ENCODE data around the gene DHX16. TPM values are rescaled to one million over a fixed set of nuclear protein-coding genes. Genes with fewer than 3 reads are reported as not detected.
A peak's percentile ranks its signal among the peaks of the same experiment; 100 is the strongest.

Gene DHX16
- total RNA-seq, 4 donors from 2014 or later: 11.4 to 26.6 (median 24.4) TPM

DNA sequence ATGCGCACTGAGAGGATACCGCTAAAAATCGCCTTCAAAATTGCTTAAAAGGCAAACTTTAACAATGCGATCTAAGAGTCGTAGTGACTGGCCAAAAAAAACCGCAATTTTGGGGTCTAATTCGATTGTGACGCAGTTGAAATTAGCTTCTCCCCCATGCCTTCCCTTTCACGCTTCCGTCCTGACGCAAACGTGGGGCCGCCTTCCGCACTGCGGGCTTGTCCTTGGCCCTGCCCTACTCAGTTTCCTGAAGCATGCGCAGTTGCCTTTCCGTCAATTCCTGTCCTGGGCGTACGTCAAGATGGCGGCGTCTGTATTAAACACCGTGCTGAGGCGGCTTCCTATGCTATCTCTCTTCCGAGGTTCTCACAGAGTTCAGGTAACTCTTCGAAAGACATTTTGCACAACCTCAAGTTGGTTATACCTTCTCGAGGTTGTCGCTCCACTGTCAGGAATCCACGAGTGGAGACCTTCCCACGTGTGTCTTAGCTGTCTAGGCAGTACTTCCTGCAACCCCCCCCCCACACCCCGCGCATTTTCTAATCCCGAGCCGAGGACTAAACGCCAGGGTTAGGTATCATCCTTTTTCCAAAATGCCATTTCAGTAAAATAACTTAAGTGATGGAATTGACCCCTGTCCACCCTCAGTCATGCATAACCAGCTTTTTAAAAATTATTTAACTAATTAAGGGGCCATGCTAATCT lies 55.1 kb downstream of the DHX16 start, which contains the start of gene MRPS18B:
MRPS18B (plus strand) TSS at position 276 of the 705 bp plus-strand sequence; CDS start at position 302, 26 bp downstream.
- DNase-seq: peak; percentile 86
- Histone ChIP-seq H3K4me1 (peaks cover 6 to 39% (median 21%) of the 10 kb centered on the region in 3 donors), H3K4me3 (peak within 1 kb of the TSS; percentile 61 to 92 (median 74)), H3K27me3 (no peaks in the 10 kb centered on the region), H3K27ac (peak within 1 kb of the TSS; percentile 95 to 98 (median 98)), H3K9me3 (no peaks in the 10 kb centered on the region), H3K36me3 (peaks cover 3 to 47% (median 30%) of the 10 kb centered on the region in 3 donors)
- WGBS, 2 donors: 0% methylated on average over 31 to 32 of the region's 34 CpGs
- TF ChIP-seq, protein P1, sequence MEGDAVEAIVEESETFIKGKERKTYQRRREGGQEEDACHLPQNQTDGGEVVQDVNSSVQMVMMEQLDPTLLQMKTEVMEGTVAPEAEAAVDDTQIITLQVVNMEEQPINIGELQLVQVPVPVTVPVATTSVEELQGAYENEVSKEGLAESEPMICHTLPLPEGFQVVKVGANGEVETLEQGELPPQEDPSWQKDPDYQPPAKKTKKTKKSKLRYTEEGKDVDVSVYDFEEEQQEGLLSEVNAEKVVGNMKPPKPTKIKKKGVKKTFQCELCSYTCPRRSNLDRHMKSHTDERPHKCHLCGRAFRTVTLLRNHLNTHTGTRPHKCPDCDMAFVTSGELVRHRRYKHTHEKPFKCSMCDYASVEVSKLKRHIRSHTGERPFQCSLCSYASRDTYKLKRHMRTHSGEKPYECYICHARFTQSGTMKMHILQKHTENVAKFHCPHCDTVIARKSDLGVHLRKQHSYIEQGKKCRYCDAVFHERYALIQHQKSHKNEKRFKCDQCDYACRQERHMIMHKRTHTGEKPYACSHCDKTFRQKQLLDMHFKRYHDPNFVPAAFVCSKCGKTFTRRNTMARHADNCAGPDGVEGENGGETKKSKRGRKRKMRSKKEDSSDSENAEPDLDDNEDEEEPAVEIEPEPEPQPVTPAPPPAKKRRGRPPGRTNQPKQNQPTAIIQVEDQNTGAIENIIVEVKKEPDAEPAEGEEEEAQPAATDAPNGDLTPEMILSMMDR (IDR thresholded peaks at IDR 0.05): no peak
- peak in 2 of 4 donors; percentile 65 to 80 for TF ChIP-seq POLR2A (IDR thresholded peaks at IDR 0.05)
- intact Hi-C loops (cut with DNase I): no loop called here

DNA sequence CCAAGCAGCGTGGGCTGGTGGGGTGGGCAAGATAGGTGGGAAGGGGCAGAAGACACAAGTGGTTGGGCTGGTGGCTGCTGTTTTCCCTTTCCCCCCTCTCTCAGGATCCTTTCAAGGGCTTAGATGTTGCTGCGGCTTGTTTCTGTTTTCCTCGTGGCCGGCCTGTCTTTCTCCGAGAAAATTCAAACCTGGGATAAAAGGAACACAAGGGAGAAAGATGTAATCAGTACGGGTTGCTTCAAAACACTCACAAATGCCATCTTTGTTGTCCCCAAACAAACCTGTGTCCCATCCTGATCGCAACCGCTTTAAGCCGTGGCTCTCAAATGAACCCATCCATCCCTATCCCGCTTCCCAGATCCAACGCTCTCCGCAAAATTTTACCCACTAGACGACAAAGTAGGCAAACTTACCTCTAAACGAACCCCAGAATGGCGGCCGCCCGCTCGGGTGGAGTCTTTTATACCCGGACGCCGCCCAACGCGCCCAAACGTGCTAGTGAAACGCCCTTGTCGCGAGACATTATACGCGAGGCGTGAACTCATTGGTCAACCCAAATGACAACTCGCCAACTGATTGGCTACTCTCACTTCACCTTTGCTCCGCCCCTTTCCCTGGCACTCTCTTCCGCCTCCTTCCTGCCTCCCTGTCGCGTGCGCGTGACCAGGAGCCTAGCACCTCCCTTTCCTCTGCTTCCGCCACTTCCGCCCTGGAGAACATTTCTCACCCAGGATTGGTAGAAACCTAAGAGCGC lies 55.8 kb downstream of the DHX16 start, which contains the start of gene PPP1R10:
PPP1R10 (minus strand) TSS at position 433 of the 754 bp plus-strand sequence. CDS start 7,299 bp downstream, outside the sequence.
- peak; percentile 97 for DNase-seq
- no peaks in the 10 kb centered on the region for H3K9me3 ChIP-seq
- H3K36me3 ChIP-seq: peaks cover 3 to 39% (median 23%) of the 10 kb centered on the region in 3 donors
- H3K4me3 ChIP-seq: peak within 1 kb of the TSS; percentile 61 to 92 (median 74)
- H3K4me1 ChIP-seq: peaks cover 6 to 46% (median 25%) of the 10 kb centered on the region in 3 donors
- H3K27ac ChIP-seq: peak within 1 kb of the TSS; percentile 95 to 98 (median 98)
- H3K27me3 ChIP-seq: no peaks in the 10 kb centered on the region
- 1% methylated on average over 39 to 40 of the region's 40 CpGs for WGBS, 2 donors
- TF ChIP-seq POLR2A (IDR thresholded peaks at IDR 0.05): peak in 3 of 4 donors; percentile 98 to 99 (median 99)
- TF ChIP-seq, protein P1 (IDR thresholded peaks at IDR 0.05): no peak
- intact Hi-C loops (cut with DNase I): no loop called here

DNA sequence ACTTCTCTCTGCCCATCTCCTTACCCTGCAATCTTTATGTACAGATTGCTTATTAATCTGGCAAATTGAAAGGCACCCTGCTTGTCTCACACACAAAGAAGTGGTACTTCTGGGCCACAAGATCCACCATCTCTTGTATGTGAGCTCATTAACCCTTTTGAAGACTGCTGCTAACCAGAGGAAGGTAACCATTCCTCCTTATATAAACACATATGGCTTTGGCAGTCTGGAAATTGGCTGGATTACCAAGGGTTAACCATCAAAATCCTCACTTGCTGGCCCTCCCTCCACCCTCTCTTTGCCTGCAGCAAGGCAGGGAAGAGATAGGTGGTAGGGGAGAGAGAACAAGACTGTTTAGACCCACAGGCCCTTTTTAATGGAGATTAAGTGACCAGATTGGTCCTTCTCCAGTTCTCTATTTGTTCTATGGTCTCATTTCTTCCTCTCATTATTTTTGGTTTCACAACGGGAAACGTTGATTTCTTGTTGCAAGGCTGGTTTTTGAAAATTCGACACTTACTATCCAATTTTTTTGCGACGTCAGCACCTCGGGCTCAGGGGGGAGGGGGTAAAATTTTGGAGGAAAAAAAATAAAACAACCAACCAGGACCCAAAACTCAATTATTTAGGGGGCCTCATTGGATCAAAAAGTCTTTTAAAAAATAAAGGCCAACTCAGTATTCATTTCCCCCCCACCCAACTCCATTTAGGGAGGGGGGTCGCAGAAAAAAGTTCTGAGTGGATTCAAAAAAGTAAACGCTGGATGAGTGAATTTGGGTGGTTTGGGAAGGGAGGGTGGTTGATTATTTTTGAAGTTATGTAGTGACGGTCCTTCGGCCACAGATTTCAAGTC lies 56.6 kb downstream of the DHX16 start:
- peak overlapping the region; percentile 95 to 98 (median 98) for H3K27ac ChIP-seq
- peak in 1 of 4 donors; percentile 12 for TF ChIP-seq POLR2A (IDR thresholded peaks at IDR 0.05)
- TF ChIP-seq, protein P1 (IDR thresholded peaks at IDR 0.05): no peak
- peak overlapping the region; percentile 61 to 92 (median 74) for H3K4me3 ChIP-seq
- H3K27me3 ChIP-seq: no peaks in the 10 kb centered on the region
- H3K9me3 ChIP-seq: no peaks in the 10 kb centered on the region
- H3K36me3 ChIP-seq: peaks cover 3 to 32% (median 18%) of the 10 kb centered on the region in 3 donors
- peaks cover 6 to 54% (median 30%) of the 10 kb centered on the region in 3 donors for H3K4me1 ChIP-seq
- DNase-seq: no peak
- 0 to 1% methylated on average over 10 of the region's 10 CpGs for WGBS, 2 donors
- intact Hi-C loops (cut with DNase I): no loop called here

DNA sequence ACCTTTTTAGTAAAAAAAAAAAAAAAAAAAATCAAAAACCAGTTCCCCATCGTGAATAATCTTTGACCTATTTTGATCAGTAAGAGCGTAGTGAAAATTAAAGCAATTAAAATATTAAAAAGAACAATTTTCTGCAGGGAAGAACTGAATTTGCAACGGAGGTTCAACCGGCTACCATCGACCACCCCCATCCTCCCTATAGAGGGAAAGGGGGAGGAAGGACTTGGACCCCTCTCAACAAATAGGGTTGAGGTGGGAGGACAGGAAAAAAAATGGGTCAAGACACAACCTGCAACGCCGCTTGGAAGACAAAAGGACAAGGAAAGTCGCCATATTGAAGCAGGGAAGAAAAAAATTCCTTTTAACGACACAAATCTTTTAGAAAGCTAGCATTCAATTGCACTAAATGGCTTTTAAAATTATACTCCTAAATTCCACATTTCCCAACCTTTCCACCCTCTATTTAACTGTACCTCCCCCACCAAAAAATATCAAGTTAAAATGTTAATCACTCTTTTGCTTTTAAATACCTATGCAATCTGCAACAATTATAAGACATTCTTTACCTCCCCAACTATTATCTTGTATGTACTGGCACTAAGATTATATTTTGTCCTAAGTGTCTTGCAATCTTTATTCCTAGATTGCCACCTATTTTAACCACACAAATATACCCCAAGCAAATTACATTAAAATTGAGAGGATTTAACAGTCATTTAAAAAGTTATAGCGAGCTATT lies 57.4 kb downstream of the DHX16 start:
- WGBS, 2 donors: 0 to 1% methylated on average over 10 of the region's 10 CpGs
- intact Hi-C loops (cut with DNase I): no loop called here
- Histone ChIP-seq H3K4me3 (peak overlapping the region; percentile 61 to 92 (median 74)), H3K36me3 (peaks cover 0 to 29% (median 10%) of the 10 kb centered on the region in 3 donors), H3K4me1 (peaks cover 6 to 62% (median 30%) of the 10 kb centered on the region in 3 donors), H3K27ac (peak overlapping the region; percentile 95 to 98 (median 98)), H3K27me3 (no peaks in the 10 kb centered on the region), H3K9me3 (no peaks in the 10 kb centered on the region)
- TF ChIP-seq POLR2A (IDR thresholded peaks at IDR 0.05): no peak
- TF ChIP-seq, protein P1 (IDR thresholded peaks at IDR 0.05): no peak
- DNase-seq: no peak
